GM20000 (cell line): ENCODE measurements around the gene DDX39B.
"Not testable (repeated sequence)": the region's sequence is repeated elsewhere in the genome, so short reads cannot be mapped to it uniquely, and the experiment has no call there.

Source experiments
- DNase-seq: peaks from one replicate; pipeline ENCODE4 v3.0.0; 2012; ENCODE audit warnings: low spot score
- CTCF ChIP-seq: IDR thresholded peaks from 2 replicates; pipeline ENCODE4 v1.5.1; 2012; ENCODE audit warnings: mild to moderate bottlenecking, control low read depth; ENCODE audit errors: extremely low read depth, missing control alignments

Gene DDX39B

GRCh38 chr6:31528307-31528777 is 13.5 kb downstream of the DDX39B start:
- no peak for TF ChIP-seq CTCF
- DNase-seq: no peak

- no peak for TF ChIP-seq CTCF
- DNase-seq: no peak
Observed at GRCh38 chr6:31525932-31526591, 15.7 kb downstream of the DDX39B start.

- TF ChIP-seq CTCF: no peak
- DNase-seq: no peak
Observed at GRCh38 chr6:31525553-31525931, 16.3 kb downstream of the DDX39B start.

- DNase-seq: no peak
- no peak for TF ChIP-seq CTCF
Observed at GRCh38 chr6:31521835-31522234, 20.0 kb downstream of the DDX39B start.

GRCh38 chr6:31513456-31514165 is 28.2 kb downstream of the DDX39B start:
- DNase-seq: no peak
- TF ChIP-seq CTCF: no peak

- no peak for TF ChIP-seq CTCF
- DNase-seq: no peak
Observed at GRCh38 chr6:31510007-31510406, 31.8 kb downstream of the DDX39B start.

- not testable (repeated sequence) for DNase-seq
Observed at GRCh38 chr6:31509036-31509435, 32.8 kb downstream of the DDX39B start.

- DNase-seq: no peak
- no peak for TF ChIP-seq CTCF
Observed at GRCh38 chr6:31502586-31502985, 39.2 kb downstream of the DDX39B start.

GRCh38 chr6:31499648-31500047 is 42.2 kb downstream of the DDX39B start:
- DNase-seq: not testable (repeated sequence)
